NCI-H748 treated with DMSO at 0.1 percent for 48 hours (cell line): ENCODE data around the gene JOSD1.
A peak's percentile ranks its signal among the peaks of the same experiment; 100 is the strongest.
"Not testable (repeated sequence)": the region's sequence is repeated elsewhere in the genome, so short reads cannot be mapped to it uniquely, and the experiment has no call there.

Experiments used
- DNase-seq: peaks from one replicate; lab custom pipeline; 2025; lab: John Stamatoyannopoulos, UW

JOSD1 gene

GRCh38 chr22:38684895-38685294, 15.8 kb downstream of the JOSD1 start:
- no peak for DNase-seq

GRCh38 chr22:38681582-38682335, 19.0 kb downstream of the JOSD1 start, which contains the start of gene TOMM22:
TSS of gene TOMM22 (plus strand) at chr22:38681957. CDS start at chr22:38681979, 22 bp downstream.
- DNase-seq = peak; percentile 57

GRCh38 chr22:38675833-38676232, 24.9 kb downstream of the JOSD1 start:
- no peak for DNase-seq

GRCh38 chr22:38674888-38675287, 25.9 kb downstream of the JOSD1 start:
- DNase-seq = no peak

GRCh38 chr22:38657045-38657909, 43.5 kb downstream of the JOSD1 start:
- DNase-seq = peak; percentile 1

- peak; percentile 75 for DNase-seq
Observed at GRCh38 chr22:38656256-38657044, 44.3 kb downstream of the JOSD1 start, which contains the start of the genes CBY1 and FAM227A. TSS of gene CBY1 (plus strand) at chr22:38656638. CDS start at chr22:38668055, 11,417 bp downstream. TSS of gene FAM227A (minus strand) at chr22:38656392. CDS start at chr22:38650168, 6,224 bp downstream.

- DNase-seq = peak; percentile 27
Observed at GRCh38 chr22:38655519-38656255, 45.1 kb downstream of the JOSD1 start.

GRCh38 chr22:38653741-38654140, 47.0 kb downstream of the JOSD1 start:
- no peak for DNase-seq

GRCh38 chr22:38652859-38653258, 47.9 kb downstream of the JOSD1 start:
- no peak for DNase-seq

- DNase-seq = no peak
Observed at GRCh38 chr22:38649841-38650522, 50.8 kb downstream of the JOSD1 start.

GRCh38 chr22:38645430-38645829, 55.3 kb downstream of the JOSD1 start:
- no peak for DNase-seq

GRCh38 chr22:38644245-38644644, 56.5 kb downstream of the JOSD1 start:
- not testable (repeated sequence) for DNase-seq

- no peak for DNase-seq
Observed at GRCh38 chr22:38641476-38642040, 59.2 kb downstream of the JOSD1 start.

- DNase-seq = no peak
Observed at GRCh38 chr22:38638728-38639127, 62.0 kb downstream of the JOSD1 start.

- DNase-seq = no peak
Observed at GRCh38 chr22:38638216-38638615, 62.5 kb downstream of the JOSD1 start.
